PC-9 (cell line): ENCODE measurements around the gene SCARB1.

Experiments used
- EZH2 ChIP-seq: fragments of 200-600 bp; sonication (generic); IDR thresholded peaks from 2 replicates; pipeline ENCODE4 v1.8.0; 2017; ENCODE audit warnings: antibody characterized with exemption, low read depth
- TF ChIP-seq, protein P1 (sequence below): fragments of 200-600 bp; sonication (generic); conservative IDR thresholded peaks from 2 replicates; pipeline ENCODE4 v1.6.1; 2017; ENCODE audit warnings: mixed run types, antibody characterized with exemption, mild to moderate bottlenecking, moderate library complexity

DNA sequence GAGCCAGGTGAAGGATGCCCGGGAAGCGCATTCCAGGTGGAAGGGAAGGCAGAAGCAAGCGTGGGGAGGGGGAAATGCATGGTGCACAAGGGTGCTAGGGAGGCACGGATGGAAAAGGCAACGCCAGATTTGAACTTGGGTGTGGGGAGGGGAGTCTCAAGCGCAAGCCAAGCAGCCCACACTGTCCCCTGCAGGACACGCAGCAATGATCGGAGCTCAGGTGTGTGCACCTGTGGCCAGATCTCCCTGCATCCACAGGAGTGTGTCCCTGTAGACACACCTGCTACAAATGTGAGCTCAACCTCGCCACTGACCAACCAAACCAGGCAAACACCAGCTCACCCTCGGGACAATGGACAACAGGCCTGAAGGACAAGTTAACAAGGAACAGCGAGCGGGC is 63.2 kb downstream of the SCARB1 start:
- TF ChIP-seq, protein P1, sequence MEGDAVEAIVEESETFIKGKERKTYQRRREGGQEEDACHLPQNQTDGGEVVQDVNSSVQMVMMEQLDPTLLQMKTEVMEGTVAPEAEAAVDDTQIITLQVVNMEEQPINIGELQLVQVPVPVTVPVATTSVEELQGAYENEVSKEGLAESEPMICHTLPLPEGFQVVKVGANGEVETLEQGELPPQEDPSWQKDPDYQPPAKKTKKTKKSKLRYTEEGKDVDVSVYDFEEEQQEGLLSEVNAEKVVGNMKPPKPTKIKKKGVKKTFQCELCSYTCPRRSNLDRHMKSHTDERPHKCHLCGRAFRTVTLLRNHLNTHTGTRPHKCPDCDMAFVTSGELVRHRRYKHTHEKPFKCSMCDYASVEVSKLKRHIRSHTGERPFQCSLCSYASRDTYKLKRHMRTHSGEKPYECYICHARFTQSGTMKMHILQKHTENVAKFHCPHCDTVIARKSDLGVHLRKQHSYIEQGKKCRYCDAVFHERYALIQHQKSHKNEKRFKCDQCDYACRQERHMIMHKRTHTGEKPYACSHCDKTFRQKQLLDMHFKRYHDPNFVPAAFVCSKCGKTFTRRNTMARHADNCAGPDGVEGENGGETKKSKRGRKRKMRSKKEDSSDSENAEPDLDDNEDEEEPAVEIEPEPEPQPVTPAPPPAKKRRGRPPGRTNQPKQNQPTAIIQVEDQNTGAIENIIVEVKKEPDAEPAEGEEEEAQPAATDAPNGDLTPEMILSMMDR: no peak
- no peak for TF ChIP-seq EZH2
